NCI-H2081 (cell line): ENCODE measurements around the gene MAGT1.
A peak's percentile ranks its signal among the peaks of the same experiment; 100 is the strongest.
"Not testable (repeated sequence)": the region's sequence is repeated elsewhere in the genome, so short reads cannot be mapped to it uniquely, and the experiment has no call there.

ENCODE experiments used
- DNase-seq, 2 experiments: peaks; one replicate each; lab custom pipeline; 2025; lab: John Stamatoyannopoulos, UW

The MAGT1 gene

DNA sequence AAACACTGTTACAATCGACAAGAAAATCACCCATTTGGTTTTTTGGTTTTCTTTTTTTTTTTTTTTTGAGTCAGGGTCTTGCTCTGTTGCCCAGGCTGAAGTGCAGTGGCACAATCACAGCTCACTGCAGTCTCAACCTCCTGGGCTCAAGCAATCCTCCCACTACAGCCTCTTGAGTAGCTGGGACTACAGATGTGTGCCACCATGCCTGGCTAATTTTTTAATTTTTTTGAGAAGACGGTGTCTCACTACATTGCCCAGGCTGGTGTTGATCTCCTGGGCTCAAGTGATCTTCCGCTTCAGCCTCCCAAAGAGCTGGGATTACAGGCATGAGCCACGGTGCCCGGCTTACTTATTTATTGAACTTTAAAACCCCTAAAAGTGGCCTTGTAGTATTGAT is 63.7 kb downstream of the MAGT1 start:
- not testable (repeated sequence) for DNase-seq

DNA sequence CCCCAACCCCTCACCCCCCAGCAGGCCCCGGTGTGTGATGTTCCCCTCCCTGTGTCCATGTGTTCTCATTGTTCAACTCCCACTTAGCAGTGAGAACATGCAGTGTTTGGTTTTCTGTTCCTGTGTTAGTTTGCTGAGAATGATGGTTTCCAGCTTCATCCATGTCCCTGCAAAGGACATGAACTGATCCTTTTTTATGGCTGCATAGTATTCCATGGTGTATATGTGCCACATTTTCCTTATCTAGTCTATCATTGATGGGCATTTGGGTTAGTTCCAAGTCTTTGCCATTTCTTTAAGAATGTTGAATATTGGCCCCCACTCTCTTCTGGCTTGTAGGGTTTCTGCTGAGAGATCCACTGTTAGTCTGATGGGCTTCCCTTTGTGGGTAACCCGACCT is 73.2 kb downstream of the MAGT1 start:
- not testable (repeated sequence) for DNase-seq

GRCh38 chrX:77820091-77820727 is 75.0 kb downstream of the MAGT1 start:
- no peak for DNase-seq

- no peak for DNase-seq
Measured at GRCh38 chrX:77814210-77814609, 81.0 kb downstream of the MAGT1 start.

DNA sequence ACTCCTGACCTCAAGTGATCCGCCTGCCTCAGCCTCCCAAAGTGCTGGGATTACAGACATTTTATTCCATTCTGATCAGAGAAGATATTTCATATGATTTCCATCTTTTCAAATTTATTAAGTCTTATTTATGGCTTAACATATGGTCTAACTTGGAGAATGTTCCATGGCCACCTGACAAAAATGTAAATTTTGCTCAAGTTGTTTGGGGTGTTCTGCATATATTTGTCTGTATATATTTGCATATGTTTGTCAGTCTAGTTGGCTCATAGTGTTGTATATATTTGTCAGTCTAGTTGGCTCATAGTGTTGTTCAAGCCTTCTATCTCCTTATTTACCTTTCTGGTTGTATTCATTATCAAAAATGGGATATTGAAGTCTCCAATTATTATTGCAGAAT is 93.0 kb downstream of the MAGT1 start:
- DNase-seq: no peak

- no peak for DNase-seq
Measured at GRCh38 chrX:77795124-77795523, 100.1 kb downstream of the MAGT1 start.

DNA sequence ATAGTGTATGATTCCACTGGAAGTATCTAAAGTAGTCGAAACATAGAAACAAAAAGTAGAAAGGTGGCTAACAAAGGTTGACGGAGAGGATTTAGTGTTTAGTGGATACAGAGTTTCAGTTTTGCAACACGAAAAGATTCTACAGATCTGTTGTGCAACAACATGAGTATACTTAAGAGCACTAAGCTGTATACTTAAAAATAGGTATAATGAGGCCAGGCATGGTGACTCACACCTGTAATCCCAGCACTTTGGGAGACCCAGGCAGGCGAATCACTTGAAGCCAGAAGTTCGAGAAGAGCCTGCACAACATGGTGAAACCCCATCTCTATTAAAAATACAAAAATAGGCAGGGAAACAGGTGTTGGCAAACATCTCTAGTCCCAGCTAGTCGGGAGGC is 101.3 kb downstream of the MAGT1 start:
- DNase-seq: no peak

GRCh38 chrX:77788050-77788449 is 107.2 kb downstream of the MAGT1 start:
- DNase-seq: no peak

DNA sequence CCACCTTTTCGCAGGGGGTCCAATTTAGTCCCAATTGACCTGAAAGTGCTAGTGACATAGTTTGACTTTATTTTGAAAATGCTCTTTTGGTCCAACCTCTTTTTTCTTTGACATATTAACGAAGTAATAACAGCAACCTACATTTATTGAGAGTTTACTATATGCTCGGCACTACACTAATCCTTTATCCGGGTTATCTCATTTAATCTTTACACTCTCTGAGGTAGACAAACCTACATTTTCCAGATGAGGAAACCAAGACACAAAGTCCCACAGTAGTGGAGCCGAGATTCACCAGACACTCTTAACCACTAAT is 108.9 kb downstream of the MAGT1 start:
- no peak for DNase-seq

GRCh38 chrX:77785486-77786364 is 109.5 kb downstream of the MAGT1 start, which contains the start of gene ATRX:
Gene ATRX (minus strand): TSS chrX:77786216. CDS start chrX:77786001, 215 bp downstream.
- DNase-seq: peak; percentile 82 to 90

DNA sequence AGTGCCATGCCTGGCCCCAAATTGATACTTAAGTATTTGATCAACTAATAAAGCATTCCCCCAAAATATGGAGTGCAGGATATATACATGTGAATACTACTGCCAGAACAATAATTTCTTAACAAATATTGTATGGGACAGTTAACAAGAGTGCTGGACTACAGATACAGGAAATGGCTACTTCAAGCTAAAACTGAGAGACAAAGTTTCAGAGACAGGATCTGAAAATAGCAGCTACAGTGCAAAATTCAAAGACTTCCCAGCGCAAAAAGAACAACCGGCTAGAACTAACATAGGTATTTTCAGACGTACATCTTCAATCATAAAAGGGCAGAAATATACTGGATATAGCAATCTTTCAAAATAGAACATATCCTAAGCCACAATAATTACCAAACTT is 115.5 kb downstream of the MAGT1 start:
- DNase-seq: no peak

- no peak for DNase-seq
Measured at GRCh38 chrX:77776659-77777058, 118.6 kb downstream of the MAGT1 start.
